Panc1 (cell line): ENCODE data around the gene NECTIN4. TPM values are rescaled to one million over a fixed set of nuclear protein-coding genes. Genes with fewer than 3 reads are reported as not detected.

ENCODE experiments used
- ATAC-seq: fragments of 200-7000 bp; cut with Tn5 transposase; 2 replicates; pipeline ENCODE4 v1.9.1; 2020; ENCODE audit warnings: mild to moderate bottlenecking, moderate library complexity
- BruUV-seq: library from RNA; stranded (reverse); fragments of 400-500 nt; replicated peaks from 2 replicates; lab custom pipeline; 2021; lab: Mats Ljungman, UMichigan
- CTCF ChIA-PET: fragments of 300-600 bp; sonication (Branson Sonifier 250); formaldehyde crosslinking; loops from one replicate; lab custom pipeline; 2022; ENCODE audit warnings: antibody characterized with exemption; lab: Charles Lee
- POLR2A ChIA-PET: fragments of 300-600 bp; sonication (Branson Sonifier 250); formaldehyde crosslinking; loops from one replicate; lab custom pipeline; 2022; ENCODE audit warnings: antibody characterized with exemption; lab: Charles Lee
- DNase-seq: peaks from one replicate; pipeline ENCODE4 v3.0.0-alpha.2; 2010; ENCODE audit warnings: low read depth, low spot score
- H3K27ac ChIP-seq: 2 replicates; pipeline ENCODE4 v1.5.1; 2011; ENCODE audit warnings: mild to moderate bottlenecking, low read length, inconsistent platforms
- H3K27me3 ChIP-seq: fragments of 200-500 bp; sonication (Bioruptor generic); 2 replicates; pipeline ENCODE4 v1.6.0; 2014; ENCODE audit warnings: low read length, inconsistent platforms; ENCODE audit not compliant: control insufficient read depth, insufficient read depth
- H3K36me3 ChIP-seq: fragments of 200-500 bp; sonication (Bioruptor generic); 2 replicates; pipeline ENCODE4 v1.5.1; 2014; ENCODE audit warnings: inconsistent platforms, mild to moderate bottlenecking, low read length, moderate library complexity; ENCODE audit not compliant: control insufficient read depth, insufficient read depth
- H3K4me1 ChIP-seq: 2 replicates; pipeline ENCODE4 v1.5.1; 2011; ENCODE audit warnings: inconsistent platforms, mild to moderate bottlenecking, low read length, moderate library complexity; ENCODE audit not compliant: control insufficient read depth, insufficient read depth
- H3K4me3 ChIP-seq, 2 experiments: 2 replicates each; pipeline ENCODE4 v1.5.1; 2011 to 2012; ENCODE audit warnings: low read depth in 2 of 2, low read length in 2 of 2, mild to moderate bottlenecking in 2 of 2, inconsistent platforms in 1 of 2, moderate library complexity in 1 of 2
- H3K9me3 ChIP-seq: fragments of 200-500 bp; sonication (Bioruptor generic); 2 replicates; pipeline ENCODE4 v1.5.1; 2014; ENCODE audit warnings: low read depth, mild to moderate bottlenecking, inconsistent platforms, low read length, moderate library complexity; ENCODE audit not compliant: control insufficient read depth, insufficient read depth
- CTCF ChIP-seq: fragments of 450-650 bp; IDR thresholded peaks from 2 replicates; pipeline ENCODE4 v1.5.1; 2017; ENCODE audit warnings: mild to moderate bottlenecking
- POLR2AphosphoS5 ChIP-seq: IDR thresholded peaks from 2 replicates; pipeline ENCODE4 v1.6.1; 2012; ENCODE audit warnings: mild to moderate bottlenecking, low read depth, low read length, moderate library complexity
- REST ChIP-seq, 2 experiments: IDR thresholded peaks; 2 replicates each; pipeline ENCODE4 v1.6.1; 2011 to 2012; ENCODE audit warnings: low read depth in 2 of 2, control low read depth in 1 of 2, low read length in 1 of 2, mild to moderate bottlenecking in 1 of 2, moderate library complexity in 1 of 2; ENCODE audit not compliant: insufficient read depth in 1 of 2
- SIN3A ChIP-seq: IDR thresholded peaks from 2 replicates; pipeline ENCODE4 v1.6.1; 2012; ENCODE audit warnings: low read depth, mild to moderate bottlenecking, low read length, moderate library complexity, borderline replicate concordance; ENCODE audit not compliant: insufficient read depth
- TCF7L2 ChIP-seq: IDR thresholded peaks from 2 replicates; pipeline ENCODE4 v1.6.1; 2011; ENCODE audit warnings: mild to moderate bottlenecking, low read depth, low read length, inconsistent platforms
- in situ Hi-C: cut with HindIII; loops from 2 replicates; pipeline ENCODE4 v1.10.0; 2016; ENCODE audit warnings: low sequenced_read_pairs, low pct_unique_long_range_greater_than_20kb
- intact Hi-C: fragments of 100-400 bp; cut with micrococcal nuclease; formaldehyde crosslinking; loops from one replicate; pipeline ENCODE4 v1.10.0; 2022; ENCODE audit not compliant: unreplicated experiment
- total RNA-seq: library from RNA; stranded (reverse); gene quantifications from one replicate; pipeline ENCODE4 v1.2.1, GENCODE V29; 2021; ENCODE audit not compliant: unreplicated experiment

NECTIN4 gene
- total RNA-seq, 1 experiment from 2014 or later: not detected

DNA sequence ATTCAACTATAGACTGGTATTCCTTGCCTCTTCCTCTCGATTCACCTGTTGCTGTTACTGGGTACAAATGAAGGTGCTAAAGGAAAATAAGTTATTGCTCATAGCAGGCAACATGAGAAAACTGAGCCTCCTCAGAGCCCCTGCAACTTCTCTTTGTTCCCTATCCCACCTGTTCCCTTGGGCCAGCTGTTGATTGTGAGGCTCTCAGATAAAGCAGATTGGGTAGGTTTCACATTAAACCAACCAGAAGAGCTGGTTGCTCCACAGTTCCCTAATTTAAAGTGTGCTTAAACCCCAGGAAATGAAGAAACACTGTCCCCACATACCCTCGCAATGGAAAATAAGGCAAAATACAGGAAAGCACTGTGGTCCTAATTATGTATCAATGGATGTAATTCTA is 38.3 kb upstream of the NECTIN4 start:
- no peak for ATAC-seq
- no peak for DNase-seq
- no peak for TF ChIP-seq POLR2AphosphoS5
- TF ChIP-seq REST (IDR thresholded peaks at IDR 0.05; ENCODE audit: insufficient read depth in 1 of 2, low read depth in 2 of 2, low read length in 1 of 2): no peak
- no peak for TF ChIP-seq CTCF
- TF ChIP-seq SIN3A: no peak
- Histone ChIP-seq H3K4me3 (no peak overlapping the region), H3K9me3 (no peaks in the 10 kb centered on the region), H3K4me1 (peaks cover 14% of the 10 kb centered on the region), H3K36me3 (peaks cover 19% of the 10 kb centered on the region), H3K27me3 (no peaks in the 10 kb centered on the region), H3K27ac (no peak overlapping the region)
- no TSS peak for BruUV-seq
- ChIA-PET CTCF (interaction anchor here (0.6 kb wide), 1 partner anchor 38 kb away, joined by 3 read pairs; the partner anchor contains the start of gene NECTIN4), POLR2A (no interaction called here)
- in situ Hi-C loops (no loop called here), intact Hi-C loops (no loop called here)

- POLR2A ChIA-PET: no interaction called here
- no peak for ATAC-seq
- intact Hi-C loops: no loop called here
These were observed 33.6 kb upstream of the NECTIN4 start for GRCh38 chr1:161122967-161123366.

More at GRCh38 chr1:161122967-161123366, 33.6 kb upstream of the NECTIN4 start:
- in situ Hi-C loops: no loop called here
- H3K4me3 ChIP-seq: no peak overlapping the region
- no peak overlapping the region for H3K27ac ChIP-seq
- peaks cover 21% of the 10 kb centered on the region for H3K36me3 ChIP-seq
- no peak for DNase-seq
- no TSS peak for BruUV-seq
- H3K27me3 ChIP-seq: no peaks in the 10 kb centered on the region
- CTCF ChIA-PET: no interaction called here
- H3K4me1 ChIP-seq: peaks cover 18% of the 10 kb centered on the region
- TF ChIP-seq CTCF: no peak
- no peak for TF ChIP-seq SIN3A
- TF ChIP-seq REST (IDR thresholded peaks at IDR 0.05; ENCODE audit: insufficient read depth in 1 of 2, low read depth in 2 of 2, low read length in 1 of 2): no peak
- no peak for TF ChIP-seq TCF7L2
- TF ChIP-seq POLR2AphosphoS5: no peak
- H3K9me3 ChIP-seq: no peaks in the 10 kb centered on the region
